ENCODE data around the gene COPZ1.

Gene COPZ1

DNA sequence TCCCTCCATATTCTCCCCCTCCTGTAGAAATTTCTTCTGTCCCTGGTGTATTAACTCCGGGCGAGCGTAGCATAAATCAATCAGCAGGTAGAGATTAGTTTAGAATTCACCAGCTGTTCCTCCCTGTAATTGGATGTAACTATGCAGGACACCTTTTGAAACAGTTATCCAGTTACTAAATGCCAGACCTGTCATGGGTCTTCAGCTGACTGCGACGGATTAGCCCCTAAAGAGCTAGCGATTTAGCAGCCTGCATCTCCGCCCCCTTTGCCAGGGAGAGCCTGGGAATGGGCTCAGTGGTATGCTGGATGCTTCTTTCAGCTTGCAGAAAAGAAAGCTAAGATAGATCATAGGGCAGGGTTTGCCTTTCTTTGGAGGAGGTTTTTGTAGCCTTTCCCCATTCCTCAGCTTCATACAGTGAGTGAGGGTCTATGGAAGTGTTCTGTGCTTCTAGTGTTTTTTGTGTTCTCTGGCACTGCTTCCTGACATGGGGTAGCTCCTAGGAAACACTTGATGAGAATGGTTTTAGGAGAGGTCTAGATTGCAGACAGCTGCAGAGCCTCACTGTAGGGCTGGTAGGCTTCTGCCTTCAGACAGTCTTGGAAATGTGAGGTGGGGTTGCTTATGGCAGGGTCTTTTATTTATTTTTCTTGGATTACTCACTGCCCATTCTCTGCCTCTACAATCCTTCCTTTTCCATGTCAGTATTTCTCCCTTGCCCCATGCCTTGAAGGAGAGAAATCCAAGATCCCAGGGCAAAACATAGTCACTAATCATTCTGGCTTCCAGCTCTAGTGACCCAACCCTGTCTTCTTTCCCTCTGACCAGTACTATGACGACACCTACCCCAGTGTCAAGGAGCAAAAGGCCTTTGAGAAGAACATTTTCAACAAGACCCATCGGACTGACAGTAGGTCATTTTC lies 16.7 kb downstream of the COPZ1 start (continued):
- TF ChIP-seq POU6F1 (CRISPR knock-in tag; IDR thresholded peaks at IDR 0.05; ENCODE audit: borderline replicate concordance, low read depth) (no peak), ZNF8 (CRISPR knock-in tag; IDR thresholded peaks at IDR 0.05) (no peak), BACH2 (CRISPR knock-in tag; IDR thresholded peaks at IDR 0.05; ENCODE audit: borderline replicate concordance) (no peak), ZNF70 (CRISPR knock-in tag; IDR thresholded peaks at IDR 0.05) (no peak), CSDC2 (CRISPR knock-in tag; IDR thresholded peaks at IDR 0.05) (no peak), CREB5 (CRISPR knock-in tag; IDR thresholded peaks at IDR 0.05; ENCODE audit: low read depth) (no peak), ISL1 (CRISPR knock-in tag; IDR thresholded peaks at IDR 0.05) (no peak), ESRRG (CRISPR knock-in tag; IDR thresholded peaks at IDR 0.05) (no peak), ZC3H10 (CRISPR knock-in tag; IDR thresholded peaks at IDR 0.05) (no peak), ZFP30 (CRISPR knock-in tag; IDR thresholded peaks at IDR 0.05) (no peak)

- no peak for TF ChIP-seq TOX (CRISPR knock-in tag; IDR thresholded peaks at IDR 0.05; ENCODE audit: borderline replicate concordance)
- TF ChIP-seq ZFP30 (CRISPR knock-in tag; IDR thresholded peaks at IDR 0.05): no peak
- TF ChIP-seq ZNF8 (CRISPR knock-in tag; IDR thresholded peaks at IDR 0.05): no peak
- TF ChIP-seq ARNTL (CRISPR knock-in tag; IDR thresholded peaks at IDR 0.05; ENCODE audit: borderline replicate concordance, low read depth): no peak
- TF ChIP-seq PPARA (CRISPR knock-in tag; IDR thresholded peaks at IDR 0.05; ENCODE audit: borderline replicate concordance): no peak
- TF ChIP-seq TCF4 (CRISPR knock-in tag; IDR thresholded peaks at IDR 0.05; ENCODE audit: borderline replicate concordance): no peak
- no peak for TF ChIP-seq ZFP3 (CRISPR knock-in tag; IDR thresholded peaks at IDR 0.05)
- TF ChIP-seq ZC3H10 (CRISPR knock-in tag; IDR thresholded peaks at IDR 0.05): no peak
- TF ChIP-seq CREB5 (CRISPR knock-in tag; IDR thresholded peaks at IDR 0.05; ENCODE audit: low read depth): no peak
- no peak for TF ChIP-seq ZNF565 (CRISPR knock-in tag; conservative IDR thresholded peaks at IDR 0.05; ENCODE audit: low read depth)
- TF ChIP-seq CSDC2 (CRISPR knock-in tag; IDR thresholded peaks at IDR 0.05): no peak
- TF ChIP-seq ESRRG (CRISPR knock-in tag; IDR thresholded peaks at IDR 0.05): no peak
- no peak for TF ChIP-seq OSR1 (CRISPR knock-in tag; IDR thresholded peaks at IDR 0.05)
- no peak for ATAC-seq
These were observed 24.1 kb downstream of the COPZ1 start for GRCh38 chr12:54349036-54349435.

- no peak for ATAC-seq
- TF ChIP-seq PPARA (CRISPR knock-in tag; IDR thresholded peaks at IDR 0.05; ENCODE audit: borderline replicate concordance) (no peak), OSR1 (CRISPR knock-in tag; IDR thresholded peaks at IDR 0.05) (no peak), ZNF8 (CRISPR knock-in tag; IDR thresholded peaks at IDR 0.05) (no peak), ZNF565 (CRISPR knock-in tag; conservative IDR thresholded peaks at IDR 0.05; ENCODE audit: low read depth) (no peak), TCF4 (CRISPR knock-in tag; IDR thresholded peaks at IDR 0.05; ENCODE audit: borderline replicate concordance) (no peak), BACH2 (CRISPR knock-in tag; IDR thresholded peaks at IDR 0.05; ENCODE audit: borderline replicate concordance) (no peak), PATZ1 (CRISPR knock-in tag; IDR thresholded peaks at IDR 0.05; ENCODE audit: borderline replicate concordance) (no peak)
- TF ChIP-seq, protein P1, sequence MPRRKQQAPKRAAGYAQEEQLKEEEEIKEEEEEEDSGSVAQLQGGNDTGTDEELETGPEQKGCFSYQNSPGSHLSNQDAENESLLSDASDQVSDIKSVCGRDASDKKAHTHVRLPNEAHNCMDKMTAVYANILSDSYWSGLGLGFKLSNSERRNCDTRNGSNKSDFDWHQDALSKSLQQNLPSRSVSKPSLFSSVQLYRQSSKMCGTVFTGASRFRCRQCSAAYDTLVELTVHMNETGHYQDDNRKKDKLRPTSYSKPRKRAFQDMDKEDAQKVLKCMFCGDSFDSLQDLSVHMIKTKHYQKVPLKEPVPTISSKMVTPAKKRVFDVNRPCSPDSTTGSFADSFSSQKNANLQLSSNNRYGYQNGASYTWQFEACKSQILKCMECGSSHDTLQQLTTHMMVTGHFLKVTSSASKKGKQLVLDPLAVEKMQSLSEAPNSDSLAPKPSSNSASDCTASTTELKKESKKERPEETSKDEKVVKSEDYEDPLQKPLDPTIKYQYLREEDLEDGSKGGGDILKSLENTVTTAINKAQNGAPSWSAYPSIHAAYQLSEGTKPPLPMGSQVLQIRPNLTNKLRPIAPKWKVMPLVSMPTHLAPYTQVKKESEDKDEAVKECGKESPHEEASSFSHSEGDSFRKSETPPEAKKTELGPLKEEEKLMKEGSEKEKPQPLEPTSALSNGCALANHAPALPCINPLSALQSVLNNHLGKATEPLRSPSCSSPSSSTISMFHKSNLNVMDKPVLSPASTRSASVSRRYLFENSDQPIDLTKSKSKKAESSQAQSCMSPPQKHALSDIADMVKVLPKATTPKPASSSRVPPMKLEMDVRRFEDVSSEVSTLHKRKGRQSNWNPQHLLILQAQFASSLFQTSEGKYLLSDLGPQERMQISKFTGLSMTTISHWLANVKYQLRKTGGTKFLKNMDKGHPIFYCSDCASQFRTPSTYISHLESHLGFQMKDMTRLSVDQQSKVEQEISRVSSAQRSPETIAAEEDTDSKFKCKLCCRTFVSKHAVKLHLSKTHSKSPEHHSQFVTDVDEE (CRISPR knock-in tag; IDR thresholded peaks at IDR 0.05): no peak
These were observed 24.7 kb downstream of the COPZ1 start for GRCh38 chr12:54349679-54350078.

Measured in SK-N-SH treated with all-trans-retinoic acid at 6 μM for 48 hours (cell line).